ENCODE results near the gene MZT2A.
A peak's percentile ranks its signal among the peaks of the same experiment; 100 is the strongest.
"Not testable (repeated sequence)": the region's sequence is repeated elsewhere in the genome, so short reads cannot be mapped to it uniquely, and the experiment has no call there.

The MZT2A gene

DNA sequence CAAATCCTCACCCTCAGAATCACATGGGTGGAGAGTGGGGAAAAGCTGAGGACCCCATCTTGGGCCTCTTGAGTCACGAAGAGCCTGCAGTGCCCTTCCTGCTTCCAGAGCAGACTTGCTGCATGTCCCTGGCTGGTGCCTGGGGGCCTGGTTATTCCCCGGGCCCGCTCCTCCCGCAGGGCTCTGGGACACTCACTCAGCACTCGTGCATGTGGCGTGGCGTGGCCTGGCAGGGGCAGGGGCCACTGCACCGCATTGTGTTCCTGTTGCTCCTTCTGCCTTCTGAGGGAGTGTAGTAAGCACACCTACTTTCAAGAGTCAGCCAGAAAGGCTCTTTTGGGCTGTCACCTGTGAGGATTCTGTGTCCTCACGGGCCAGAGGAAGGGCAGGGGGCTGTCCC lies 17.4 kb upstream of the MZT2A start:
- no peak for DNase-seq (ENCODE audit: low read depth)
- H3K4me3 ChIP-seq (ENCODE audit: low read depth, low read length): no peak overlapping the region
- TF ChIP-seq, protein P1, sequence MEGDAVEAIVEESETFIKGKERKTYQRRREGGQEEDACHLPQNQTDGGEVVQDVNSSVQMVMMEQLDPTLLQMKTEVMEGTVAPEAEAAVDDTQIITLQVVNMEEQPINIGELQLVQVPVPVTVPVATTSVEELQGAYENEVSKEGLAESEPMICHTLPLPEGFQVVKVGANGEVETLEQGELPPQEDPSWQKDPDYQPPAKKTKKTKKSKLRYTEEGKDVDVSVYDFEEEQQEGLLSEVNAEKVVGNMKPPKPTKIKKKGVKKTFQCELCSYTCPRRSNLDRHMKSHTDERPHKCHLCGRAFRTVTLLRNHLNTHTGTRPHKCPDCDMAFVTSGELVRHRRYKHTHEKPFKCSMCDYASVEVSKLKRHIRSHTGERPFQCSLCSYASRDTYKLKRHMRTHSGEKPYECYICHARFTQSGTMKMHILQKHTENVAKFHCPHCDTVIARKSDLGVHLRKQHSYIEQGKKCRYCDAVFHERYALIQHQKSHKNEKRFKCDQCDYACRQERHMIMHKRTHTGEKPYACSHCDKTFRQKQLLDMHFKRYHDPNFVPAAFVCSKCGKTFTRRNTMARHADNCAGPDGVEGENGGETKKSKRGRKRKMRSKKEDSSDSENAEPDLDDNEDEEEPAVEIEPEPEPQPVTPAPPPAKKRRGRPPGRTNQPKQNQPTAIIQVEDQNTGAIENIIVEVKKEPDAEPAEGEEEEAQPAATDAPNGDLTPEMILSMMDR (IDR thresholded peaks at IDR 0.05; ENCODE audit: low read depth, low read length): no peak
- TF ChIP-seq POLR2A (IDR thresholded peaks at IDR 0.05; ENCODE audit: extremely low read depth, insufficient read length) (no peak), MYC (IDR thresholded peaks at IDR 0.05; ENCODE audit: low read depth, low read length) (no peak)
- TF ChIP-seq, protein P2, sequence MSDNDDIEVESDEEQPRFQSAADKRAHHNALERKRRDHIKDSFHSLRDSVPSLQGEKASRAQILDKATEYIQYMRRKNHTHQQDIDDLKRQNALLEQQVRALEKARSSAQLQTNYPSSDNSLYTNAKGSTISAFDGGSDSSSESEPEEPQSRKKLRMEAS (IDR thresholded peaks at IDR 0.05; ENCODE audit: low read depth, low read length): no peak

DNA sequence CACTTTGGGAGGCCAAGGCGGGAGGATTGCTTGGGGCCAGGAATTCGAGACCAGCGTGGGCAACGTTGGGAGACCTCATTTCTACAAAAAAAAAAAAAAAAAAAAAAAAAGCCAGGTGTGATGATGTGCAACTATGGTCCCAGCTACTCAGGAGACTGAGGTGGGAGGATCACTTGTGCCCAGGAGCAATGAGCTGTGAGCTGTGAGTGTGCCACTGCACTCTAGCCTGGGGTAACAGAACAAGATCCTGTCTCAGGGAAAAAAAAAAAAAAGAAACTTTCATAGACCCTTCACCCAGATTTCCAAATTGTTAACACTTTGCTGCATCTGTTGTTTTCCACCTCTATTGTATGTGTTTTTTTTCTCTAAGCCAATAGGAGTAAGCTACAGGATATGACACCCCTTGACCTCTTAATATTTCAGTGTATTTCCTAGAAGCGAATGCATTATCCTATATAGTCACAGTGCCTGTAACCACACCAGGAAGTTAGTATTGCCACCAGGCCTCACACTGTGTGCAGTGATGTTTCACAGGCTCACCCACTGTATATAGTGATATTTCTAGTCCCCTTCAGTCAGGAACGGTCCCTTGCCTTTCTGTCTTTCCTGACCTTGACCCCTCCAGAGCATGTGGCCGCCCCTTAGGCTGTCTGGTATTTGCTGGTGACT lies 12.0 kb upstream of the MZT2A start:
- DNase-seq (ENCODE audit: low read depth); H3K4me3 ChIP-seq (ENCODE audit: low read depth, low read length): not testable (repeated sequence)

DNA sequence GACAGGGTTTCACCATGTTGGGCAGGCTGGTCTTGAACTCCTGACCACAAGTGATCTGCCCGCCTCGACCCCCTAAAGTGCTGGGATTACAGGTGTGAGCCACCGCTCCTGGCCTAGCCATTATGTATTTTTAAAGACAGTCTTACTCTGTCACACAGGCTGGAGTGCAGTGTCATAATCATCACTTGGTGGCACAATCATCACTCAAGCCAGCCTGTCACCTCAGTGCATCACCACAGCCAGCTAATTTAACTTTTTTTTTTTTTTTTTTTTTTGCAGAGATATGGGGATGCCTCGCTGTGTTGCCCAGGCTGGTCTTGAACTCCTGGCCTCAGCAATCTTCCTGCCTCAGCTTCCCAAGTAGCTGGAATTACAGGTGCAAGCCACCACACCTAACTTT lies 11.4 kb upstream of the MZT2A start:
- not testable (repeated sequence) for H3K4me3 ChIP-seq (ENCODE audit: low read depth, low read length); DNase-seq (ENCODE audit: low read depth)

- not testable (repeated sequence) for H3K4me3 ChIP-seq (ENCODE audit: low read depth, low read length)
Measured at GRCh38 chr2:131498321-131498973, 6.2 kb upstream of the MZT2A start.

DNA sequence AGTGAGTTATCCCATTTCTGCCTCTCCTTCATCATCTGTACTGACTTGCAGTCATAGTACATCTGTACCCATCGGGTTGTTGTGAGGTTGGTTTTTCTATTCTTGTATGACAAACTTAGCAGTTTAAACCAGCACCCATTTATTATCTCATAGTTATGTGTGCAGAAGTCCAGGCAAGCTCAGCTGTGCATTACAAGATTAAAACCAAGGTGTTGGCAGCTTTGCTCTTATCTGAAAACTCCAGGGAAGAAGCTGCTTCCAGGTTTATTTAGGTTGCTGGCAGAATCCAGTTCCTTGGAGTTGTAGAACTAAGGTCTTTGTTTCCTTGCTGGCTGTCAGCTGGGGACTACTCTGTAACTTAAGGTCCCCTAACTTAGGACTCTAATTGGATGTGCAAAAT lies 3.3 kb upstream of the MZT2A start:
- H3K4me3 ChIP-seq (ENCODE audit: low read depth, low read length): peak overlapping the region; percentile 25
- not testable (repeated sequence) for DNase-seq (ENCODE audit: low read depth)

More at GRCh38 chr2:131498321-131498973, 6.2 kb upstream of the MZT2A start:
- DNase-seq (ENCODE audit: low read depth): not testable (repeated sequence)

- TF ChIP-seq MYC (IDR thresholded peaks at IDR 0.05; ENCODE audit: low read depth, low read length): no peak
- TF ChIP-seq, protein P1 (IDR thresholded peaks at IDR 0.05; ENCODE audit: low read depth, low read length): no peak
- TF ChIP-seq POLR2A (IDR thresholded peaks at IDR 0.05; ENCODE audit: extremely low read depth, insufficient read length): no peak
- no peak for DNase-seq (ENCODE audit: low read depth)
- peak overlapping the region; percentile 89 for H3K4me3 ChIP-seq (ENCODE audit: low read depth, low read length)
Measured at GRCh38 chr2:131493199-131493968, 1.2 kb upstream of the MZT2A start.

DNA sequence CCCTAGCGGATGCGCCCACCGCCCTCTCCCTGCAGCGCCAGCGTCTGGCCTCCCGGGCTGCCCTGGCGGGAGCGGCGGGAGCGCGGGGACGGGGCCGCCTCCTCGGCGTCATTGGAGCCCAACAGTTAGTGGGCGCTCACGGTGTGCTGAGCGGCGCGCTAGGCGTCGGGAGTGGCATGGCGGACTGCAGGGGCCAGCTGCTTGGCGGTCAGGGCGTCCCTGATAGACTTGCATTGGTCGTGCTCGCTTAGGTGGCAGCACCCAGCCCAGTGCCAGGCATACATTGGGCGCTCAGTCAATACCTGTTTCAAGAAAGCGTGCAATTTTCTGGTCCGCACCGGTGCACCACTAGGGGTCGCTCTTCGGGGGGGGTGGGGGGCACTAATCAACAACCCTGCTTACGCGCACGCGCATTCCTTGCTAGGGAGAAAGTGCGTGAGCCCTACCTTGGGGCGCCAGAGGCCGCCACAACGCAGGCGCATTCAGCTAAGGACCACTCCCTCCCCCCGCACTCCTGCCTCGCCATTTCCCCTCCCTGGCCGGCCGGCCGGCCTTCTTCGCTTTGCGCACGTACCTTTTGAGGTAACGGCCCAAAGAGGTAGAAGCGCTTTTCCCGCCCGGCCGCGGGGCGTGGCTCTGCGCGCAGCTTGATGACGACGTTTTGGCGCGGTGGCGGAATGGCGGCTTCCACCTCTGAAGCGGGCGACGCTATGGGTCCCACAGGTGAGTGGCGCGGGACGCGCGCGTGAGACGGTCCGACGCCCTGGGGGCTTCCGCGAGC lies 411 bp upstream of the MZT2A start:
- TF ChIP-seq, protein P1 (IDR thresholded peaks at IDR 0.05; ENCODE audit: low read depth, low read length): peak; percentile 27
- TF ChIP-seq POLR2A (IDR thresholded peaks at IDR 0.05; ENCODE audit: extremely low read depth, insufficient read length) (peak; percentile 52), MYC (IDR thresholded peaks at IDR 0.05; ENCODE audit: low read depth, low read length) (peak; percentile 11; the same call in 1 of the 2 replicates)
- TF ChIP-seq, protein P2 (IDR thresholded peaks at IDR 0.05; ENCODE audit: low read depth, low read length): peak; percentile 47; the same call in 1 of the 2 replicates
- peak overlapping the region; percentile 89 for H3K4me3 ChIP-seq (ENCODE audit: low read depth, low read length)
- DNase-seq (ENCODE audit: low read depth): peak; percentile 99

GRCh38 chr2:131491469-131491836 lies 744 bp downstream of the MZT2A start:
- H3K4me3 ChIP-seq (ENCODE audit: low read depth, low read length): peak overlapping the region; percentile 77
- peak; percentile 47 for DNase-seq (ENCODE audit: low read depth)

- DNase-seq (ENCODE audit: low read depth): peak; percentile 53
- H3K4me3 ChIP-seq (ENCODE audit: low read depth, low read length): peak overlapping the region; percentile 77
Measured at GRCh38 chr2:131490616-131491468, 1.4 kb downstream of the MZT2A start.

Measured in NB4 (cell line).